Activated CD8-positive, alpha-beta T cell treated with anti-CD3 and anti-CD28 coated beads for 36 hours (primary cell): Measurements from ENCODE around the gene CLCN3. TPM values are rescaled to one million over a fixed set of nuclear protein-coding genes. Genes with fewer than 3 reads are reported as not detected.

Experiments
- ATAC-seq: fragments of 200-7000 bp; cut with Tn5 transposase; one replicate; pipeline ENCODE4 v1.10.0; 2021; ENCODE audit warnings: mild to moderate bottlenecking, moderate library complexity
- CTCF ChIA-PET: fragments of 350-600 bp; sonication (Branson Sonifier 250); formaldehyde crosslinking; loops from one replicate; lab custom pipeline; 2021; ENCODE audit warnings: antibody characterized with exemption; lab: Charles Lee
- POLR2A ChIA-PET: fragments of 350-600 bp; sonication (Branson Sonifier 250); formaldehyde crosslinking; loops from one replicate; lab custom pipeline; 2021; ENCODE audit warnings: antibody characterized with exemption; lab: Charles Lee
- DNase-seq: peaks from one replicate; pipeline ENCODE4 v3.0.0-alpha.2; 2020
- H3K27ac Mint-ChIP-seq: one replicate; pipeline ENCODE4 v1.8.0; 2021; ENCODE audit warnings: mild to moderate bottlenecking, mixed read lengths
- H3K27me3 Mint-ChIP-seq: one replicate; pipeline ENCODE4 v1.8.0; 2021; ENCODE audit warnings: mixed read lengths
- H3K36me3 Mint-ChIP-seq: one replicate; pipeline ENCODE4 v1.8.0; 2021; ENCODE audit warnings: low read depth, mixed read lengths
- H3K4me1 Mint-ChIP-seq: one replicate; pipeline ENCODE4 v1.8.0; 2021; ENCODE audit warnings: low read depth, mixed read lengths
- H3K4me3 Mint-ChIP-seq: one replicate; pipeline ENCODE4 v1.8.0; 2021; ENCODE audit warnings: mild to moderate bottlenecking, moderate library complexity, mixed read lengths
- H3K9me3 Mint-ChIP-seq: one replicate; pipeline ENCODE4 v1.8.0; 2021; ENCODE audit warnings: mixed read lengths
- CTCF ChIP-seq: fragments of 200-600 bp; IDR thresholded peaks from one replicate; pipeline ENCODE4 v1.8.0; 2022; ENCODE audit warnings: antibody characterized with exemption, mild to moderate bottlenecking
- intact Hi-C: fragments of 100-400 bp; cut with micrococcal nuclease; formaldehyde crosslinking; loops from one replicate; pipeline ENCODE4 v1.10.0; 2022
- total RNA-seq, 2 experiments: library from RNA; stranded (reverse); gene quantifications; one replicate each; pipeline ENCODE4 v1.2.3, GENCODE V29; 2021

The CLCN3 gene
- total RNA-seq, 2 experiments from 2014 or later, result 18.5 to 21.6 TPM

GRCh38 chr4:169603312-169603711, 17.1 kb upstream of the CLCN3 start:
- POLR2A ChIA-PET, result interaction anchor here (1.2 kb wide), 1 partner anchor 9 kb away, joined by 3 read pairs; the partner anchor contains the start of gene NEK1
- H3K4me1 Mint-ChIP-seq, result peaks cover 34% of the 10 kb centered on the region

GRCh38 chr4:169604131-169604900, 16.1 kb upstream of the CLCN3 start:
- TF ChIP-seq CTCF, result no peak
- ChIA-PET POLR2A (interaction anchor here (1.2 to 2.2 kb wide), 2 partner anchors 8 to 16 kb away, joined by 3 to 6 read pairs; partner anchors contain the start of genes CLCN3 and NEK1), CTCF (interaction anchor here (3.4 kb wide), 1 partner anchor 15 kb away, joined by 11 read pairs; the partner anchor contains the start of gene CLCN3)
- peak overlapping the region; percentile 3 for H3K27ac Mint-ChIP-seq
- H3K9me3 Mint-ChIP-seq, result no peaks in the 10 kb centered on the region
- peak; percentile 62 for DNase-seq
- H3K27me3 Mint-ChIP-seq, result no peaks in the 10 kb centered on the region
- peaks cover 13% of the 10 kb centered on the region for H3K36me3 Mint-ChIP-seq
- no peak overlapping the region for H3K4me3 Mint-ChIP-seq
- peak; percentile 94 for ATAC-seq
- intact Hi-C loops, result no loop called here
- H3K4me1 Mint-ChIP-seq, result peaks cover 37% of the 10 kb centered on the region

More at GRCh38 chr4:169603312-169603711, 17.1 kb upstream of the CLCN3 start:
- H3K36me3 Mint-ChIP-seq, result peaks cover 13% of the 10 kb centered on the region
- intact Hi-C loops, result no loop called here
- H3K27ac Mint-ChIP-seq, result no peak overlapping the region
- CTCF ChIA-PET, result no interaction called here
- no peak for TF ChIP-seq CTCF
- DNase-seq, result no peak
- no peak for ATAC-seq
- H3K9me3 Mint-ChIP-seq, result no peaks in the 10 kb centered on the region
- H3K27me3 Mint-ChIP-seq, result no peaks in the 10 kb centered on the region
- H3K4me3 Mint-ChIP-seq, result no peak overlapping the region

- Mint-ChIP-seq H3K27me3 (no peaks in the 10 kb centered on the region), H3K4me3 (no peak overlapping the region), H3K9me3 (no peaks in the 10 kb centered on the region), H3K36me3 (peaks cover 13% of the 10 kb centered on the region), H3K27ac (peak overlapping the region; percentile 49), H3K4me1 (peaks cover 37% of the 10 kb centered on the region)
- ChIA-PET POLR2A (interaction anchor here (2.2 kb wide), 1 partner anchor 15 kb away, joined by 6 read pairs; the partner anchor contains the start of gene CLCN3), CTCF (interaction anchor here (3.4 kb wide), 1 partner anchor 15 kb away, joined by 11 read pairs; the partner anchor contains the start of gene CLCN3)
- no peak for DNase-seq
- intact Hi-C loops, result no loop called here
- TF ChIP-seq CTCF, result no peak
- no peak for ATAC-seq
Measured at GRCh38 chr4:169604903-169605331, 15.5 kb upstream of the CLCN3 start.

GRCh38 chr4:169611157-169611556, 9.2 kb upstream of the CLCN3 start:
- Mint-ChIP-seq H3K36me3 (peaks cover 6% of the 10 kb centered on the region), H3K4me1 (peaks cover 48% of the 10 kb centered on the region), H3K27ac (peak overlapping the region; percentile 3), H3K4me3 (peak overlapping the region; percentile 85), H3K9me3 (no peaks in the 10 kb centered on the region), H3K27me3 (no peaks in the 10 kb centered on the region)
- ChIA-PET CTCF (interaction anchor here (0.9 to 3.2 kb wide), 3 partner anchors 9 to 49 kb away, joined by 4 to 29 read pairs (median 6); partner anchors contain the start of gene CLCN3), POLR2A (interaction anchor here (1.5 to 2.9 kb wide), 2 partner anchors 9 to 49 kb away, joined by 3 to 12 read pairs; partner anchors contain the start of gene CLCN3)
- DNase-seq, result no peak
- no peak for TF ChIP-seq CTCF
- ATAC-seq, result no peak
- intact Hi-C loops, result loop anchor here (10.0 kb wide), 1 partner anchor 414 kb away; the partner anchor contains the start of gene MFAP3L
